ENCODE results near the gene STAT5B. TPM values are rescaled to one million over a fixed set of nuclear protein-coding genes. Genes with fewer than 3 reads are reported as not detected.

Gene STAT5B
- total and polyA plus RNA-seq, 2 of the 13 experiments (the other 11 are each of a cell fraction or from before 2014, with no cell fraction given), result 21.0 to 42.8 TPM

DNA sequence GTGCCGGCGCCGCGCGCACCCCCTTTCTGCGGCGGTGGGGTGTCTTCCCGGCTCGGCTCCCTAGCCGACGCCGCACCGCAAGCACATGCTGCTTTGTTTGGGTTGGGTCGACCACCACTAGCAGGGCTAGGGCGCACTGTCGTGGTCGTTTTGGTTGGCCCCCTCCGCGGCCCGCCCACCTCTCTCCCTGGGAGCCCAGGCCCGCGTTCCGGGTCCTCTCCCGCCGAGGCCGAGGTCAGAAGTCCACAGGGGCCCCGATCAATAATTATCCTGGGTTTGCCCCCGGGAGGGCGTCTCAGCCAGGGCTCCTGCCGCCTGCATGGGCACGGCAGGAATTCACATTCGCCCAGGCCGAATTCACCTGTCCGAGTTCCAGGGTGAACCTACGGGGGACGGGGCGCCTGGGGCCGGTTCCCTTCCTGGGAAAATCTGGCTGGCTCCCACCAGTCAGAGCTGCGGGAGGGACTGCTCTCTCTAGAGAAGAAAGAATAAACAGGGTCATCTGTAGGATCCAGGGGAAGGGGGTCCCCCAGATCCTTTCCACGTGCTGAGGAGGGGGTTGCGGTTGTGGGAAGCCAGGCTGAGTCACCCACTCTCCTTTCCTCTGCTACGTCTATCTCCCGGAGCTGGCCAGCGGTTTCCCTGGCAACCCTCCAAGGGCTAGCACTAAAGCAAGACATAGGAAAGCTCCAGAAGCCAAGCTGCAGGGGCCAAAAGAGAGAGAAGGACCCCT is 584 bp upstream of the STAT5B start (continued):
- TF ChIP-seq, protein P1, sequence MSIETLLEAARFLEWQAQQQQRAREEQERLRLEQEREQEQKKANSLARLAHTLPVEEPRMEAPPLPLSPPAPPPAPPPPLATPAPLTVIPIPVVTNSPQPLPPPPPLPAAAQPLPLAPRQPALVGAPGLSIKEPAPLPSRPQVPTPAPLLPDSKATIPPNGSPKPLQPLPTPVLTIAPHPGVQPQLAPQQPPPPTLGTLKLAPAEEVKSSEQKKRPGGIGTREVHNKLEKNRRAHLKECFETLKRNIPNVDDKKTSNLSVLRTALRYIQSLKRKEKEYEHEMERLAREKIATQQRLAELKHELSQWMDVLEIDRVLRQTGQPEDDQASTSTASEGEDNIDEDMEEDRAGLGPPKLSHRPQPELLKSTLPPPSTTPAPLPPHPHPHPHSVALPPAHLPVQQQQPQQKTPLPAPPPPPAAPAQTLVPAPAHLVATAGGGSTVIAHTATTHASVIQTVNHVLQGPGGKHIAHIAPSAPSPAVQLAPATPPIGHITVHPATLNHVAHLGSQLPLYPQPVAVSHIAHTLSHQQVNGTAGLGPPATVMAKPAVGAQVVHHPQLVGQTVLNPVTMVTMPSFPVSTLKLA (IDR thresholded peaks at IDR 0.05), result 0 out of 2 replicates have a peak, but pooled peaks have one; percentile 26
- TF ChIP-seq PAF1 (CRISPR knock-in tag; IDR thresholded peaks at IDR 0.05) (no peak), KDM4B (CRISPR knock-in tag; IDR thresholded peaks at IDR 0.05) (peak; percentile 33; the same call in 1 of the 2 replicates), ZNF451 (CRISPR knock-in tag; IDR thresholded peaks at IDR 0.05) (peak; percentile 71; the same call in 1 of the 2 replicates), ZFP62 (CRISPR knock-in tag; IDR thresholded peaks at IDR 0.05) (0 out of 2 replicates have a peak, but pooled peaks have one; percentile 71), ZNF333 (CRISPR knock-in tag; IDR thresholded peaks at IDR 0.05; ENCODE audit: borderline replicate concordance) (peak; percentile 93; the same call in 1 of the 2 replicates), GATA4 (IDR thresholded peaks at IDR 0.05; ENCODE audit: borderline replicate concordance, low read depth) (no peak; the same call in 1 of the 2 replicates), ZNF788 (CRISPR knock-in tag; IDR thresholded peaks at IDR 0.05; ENCODE audit: borderline replicate concordance) (peak; percentile 52; the same call in 1 of the 2 replicates), ZFY (CRISPR knock-in tag; IDR thresholded peaks at IDR 0.05) (peak; percentile 86), ZNF558 (CRISPR knock-in tag; IDR thresholded peaks at IDR 0.05; ENCODE audit: borderline replicate concordance) (peak; percentile 84), ZNF639 (CRISPR knock-in tag; conservative IDR thresholded peaks at IDR 0.05) (peak; percentile 76; the same call in 1 of the 2 replicates), PRMT3 (CRISPR knock-in tag; IDR thresholded peaks at IDR 0.05; ENCODE audit: borderline replicate concordance, low read depth) (peak; percentile 93; the same call in 1 of the 2 replicates), KLF11 (CRISPR knock-in tag; IDR thresholded peaks at IDR 0.05) (no peak), GLMP (CRISPR knock-in tag; IDR thresholded peaks at IDR 0.05; ENCODE audit: borderline replicate concordance) (no peak), RBFOX2 (IDR thresholded peaks at IDR 0.05; ENCODE audit: low read depth, low read length) (peak; percentile 93), NFE2L2 (IDR thresholded peaks at IDR 0.05; ENCODE audit: low read length) (peak; percentile 3; the same call in 1 of the 2 replicates), ZNF691 (CRISPR knock-in tag; IDR thresholded peaks at IDR 0.05; ENCODE audit: borderline replicate concordance, low read depth) (peak; percentile 23; the same call in 1 of the 2 replicates), ZNF713 (CRISPR knock-in tag; IDR thresholded peaks at IDR 0.05) (no peak)
- TF ChIP-seq, protein P2, sequence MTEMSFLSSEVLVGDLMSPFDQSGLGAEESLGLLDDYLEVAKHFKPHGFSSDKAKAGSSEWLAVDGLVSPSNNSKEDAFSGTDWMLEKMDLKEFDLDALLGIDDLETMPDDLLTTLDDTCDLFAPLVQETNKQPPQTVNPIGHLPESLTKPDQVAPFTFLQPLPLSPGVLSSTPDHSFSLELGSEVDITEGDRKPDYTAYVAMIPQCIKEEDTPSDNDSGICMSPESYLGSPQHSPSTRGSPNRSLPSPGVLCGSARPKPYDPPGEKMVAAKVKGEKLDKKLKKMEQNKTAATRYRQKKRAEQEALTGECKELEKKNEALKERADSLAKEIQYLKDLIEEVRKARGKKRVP (CRISPR knock-in tag; IDR thresholded peaks at IDR 0.05), result no peak
- TF ChIP-seq, protein P3, sequence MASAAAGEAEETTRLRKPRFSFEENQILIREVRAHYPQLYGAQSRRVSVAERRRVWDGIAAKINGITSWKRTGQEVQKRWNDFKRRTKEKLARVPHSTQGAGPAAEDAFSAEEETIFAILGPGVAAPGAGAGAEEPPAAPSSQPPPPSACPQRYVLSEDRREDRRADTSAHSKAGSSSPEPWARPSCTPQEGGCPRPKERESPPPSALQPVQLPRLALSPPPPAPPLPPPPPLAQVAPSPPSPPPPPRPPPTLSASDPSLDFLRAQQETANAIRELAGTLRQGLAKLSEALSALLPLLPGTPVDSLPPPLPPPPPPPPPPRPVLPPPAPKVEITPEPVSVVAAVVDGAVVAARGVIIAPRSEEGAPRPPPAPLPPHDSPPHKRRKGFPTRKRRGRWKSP (CRISPR knock-in tag; IDR thresholded peaks at IDR 0.05), result peak; percentile 87; the same call in 1 of the 2 replicates
